ENCODE measurements around the gene A4GNT.
"Not testable (repeated sequence)": the region's sequence is repeated elsewhere in the genome, so short reads cannot be mapped to it uniquely, and the experiment has no call there.

A4GNT gene

DNA sequence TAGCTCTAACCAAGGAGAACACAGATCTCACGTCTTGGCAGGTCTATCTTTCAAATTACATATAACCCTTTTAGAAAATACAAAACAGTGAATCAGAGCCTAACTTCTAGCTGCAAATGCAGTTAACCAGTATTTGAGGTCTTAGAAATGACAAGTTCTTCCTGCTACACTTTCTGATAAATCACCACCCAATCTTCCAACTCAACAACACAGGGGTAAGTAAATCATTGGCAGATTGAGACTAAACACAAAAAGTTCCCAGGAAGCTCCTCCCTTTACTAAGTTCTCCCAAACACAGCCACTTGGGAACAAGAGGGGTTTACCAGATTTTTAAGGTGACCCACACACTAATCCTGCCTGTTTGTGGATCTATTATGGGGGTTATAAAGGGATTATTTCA, at the start of gene A4GNT:
TSS of gene A4GNT (minus strand) at position 152 of the 400 bp plus-strand sequence. CDS start 1,134 bp downstream, outside the sequence.
- DNase-seq (ENCODE audit: low read depth), result no peak

DNA sequence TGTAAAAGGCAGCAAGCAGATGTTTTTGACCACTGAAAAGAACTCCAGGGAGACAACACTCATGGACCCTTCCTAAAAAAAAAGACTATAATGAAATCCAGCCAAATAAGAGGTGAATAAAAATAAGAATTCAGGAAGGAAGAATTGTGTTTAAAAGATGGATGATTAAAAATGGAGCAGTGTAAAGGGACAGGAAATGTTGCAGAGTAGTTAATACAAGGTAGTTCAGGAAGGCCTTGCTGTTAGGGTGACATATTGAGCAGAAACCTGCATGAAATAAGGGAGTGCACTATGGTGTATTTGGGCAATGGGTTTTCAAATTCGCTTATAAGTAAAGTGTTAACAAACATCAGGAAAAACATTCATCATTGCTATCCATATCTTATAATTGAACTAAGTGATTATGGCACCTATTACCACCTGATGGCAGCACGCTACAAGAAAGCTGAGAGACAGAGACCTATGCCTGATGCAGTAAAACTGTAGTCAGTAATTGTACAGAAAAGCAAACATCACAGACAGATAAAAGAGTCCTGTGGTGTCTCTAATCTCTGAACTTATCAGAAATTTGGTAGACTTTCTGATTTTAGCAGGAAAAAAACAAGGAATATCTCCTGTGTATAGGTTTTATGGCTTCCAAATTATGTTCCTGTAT, 48.3 kb upstream of the A4GNT start:
- no peak for DNase-seq (ENCODE audit: low read depth)

DNA sequence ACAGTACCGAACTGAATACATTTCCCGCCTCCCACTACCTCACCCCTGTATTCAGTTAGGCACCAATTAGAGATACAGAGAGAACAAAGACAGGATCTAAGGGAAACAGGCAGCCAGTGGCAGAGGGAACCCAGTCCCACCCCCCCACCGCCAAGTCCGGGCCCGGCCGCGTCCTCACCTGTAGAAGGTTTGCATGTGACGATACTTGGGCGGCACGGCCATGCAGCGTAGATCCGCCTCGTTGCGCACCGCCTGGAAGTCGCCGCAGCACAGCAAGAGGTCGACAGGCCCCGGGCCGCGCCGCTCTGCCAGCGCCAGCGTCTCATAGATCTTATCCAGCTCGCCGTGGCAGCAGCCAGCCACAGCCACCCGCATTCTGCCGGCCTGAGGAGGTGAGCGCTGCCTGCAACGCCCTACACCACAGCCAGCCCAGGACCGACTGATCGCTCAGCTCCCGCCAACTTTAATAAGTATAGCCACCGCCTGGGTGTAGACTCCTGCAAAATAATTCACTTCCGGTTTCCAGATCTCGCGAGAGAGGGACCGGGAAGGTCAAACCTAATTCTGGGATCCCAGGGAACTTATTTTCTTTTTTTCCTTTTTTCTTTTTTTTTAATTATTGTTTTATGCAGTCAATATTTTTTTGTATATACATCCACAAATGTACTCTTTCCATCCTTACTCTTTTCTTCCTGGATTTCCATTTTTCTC, 42.4 kb upstream of the A4GNT start, which contains the start of gene DBR1:
TSS of gene DBR1 (minus strand) at position 501 of the 711 bp plus-strand sequence. CDS start at position 375, 126 bp downstream.
- peak; percentile 65 for DNase-seq (ENCODE audit: low read depth)

DNA sequence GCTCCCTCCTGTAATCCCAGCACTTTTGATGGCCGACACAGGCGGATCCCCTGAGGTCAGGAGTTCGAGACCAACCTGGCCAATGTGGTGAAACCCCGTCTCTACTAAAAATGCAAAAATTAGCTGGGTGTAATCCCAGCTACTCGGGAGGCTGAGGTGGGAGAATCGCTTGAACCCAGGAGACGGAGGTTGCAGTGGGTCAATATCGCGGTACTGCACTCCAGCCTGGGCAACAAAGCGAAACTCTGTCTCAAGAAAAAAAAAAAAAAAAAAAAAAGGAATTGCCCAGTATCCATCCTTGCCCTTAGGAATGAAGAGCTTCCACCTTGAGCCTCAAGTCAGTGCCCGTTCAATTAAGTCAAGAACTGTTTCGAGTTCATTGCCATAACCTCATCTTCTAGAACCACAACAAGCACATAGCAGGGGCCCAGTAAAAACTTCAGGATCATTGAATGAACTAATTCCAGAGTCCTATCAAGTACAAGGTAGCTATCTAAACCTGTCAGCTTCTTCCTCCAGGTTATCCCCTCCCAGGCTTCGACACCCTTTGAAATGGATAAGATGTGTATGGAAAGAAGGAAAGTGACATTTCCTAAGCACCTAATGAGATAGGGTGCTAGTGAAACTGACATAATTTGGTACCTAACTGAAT, 41.7 kb upstream of the A4GNT start:
- no peak for DNase-seq (ENCODE audit: low read depth)

DNA sequence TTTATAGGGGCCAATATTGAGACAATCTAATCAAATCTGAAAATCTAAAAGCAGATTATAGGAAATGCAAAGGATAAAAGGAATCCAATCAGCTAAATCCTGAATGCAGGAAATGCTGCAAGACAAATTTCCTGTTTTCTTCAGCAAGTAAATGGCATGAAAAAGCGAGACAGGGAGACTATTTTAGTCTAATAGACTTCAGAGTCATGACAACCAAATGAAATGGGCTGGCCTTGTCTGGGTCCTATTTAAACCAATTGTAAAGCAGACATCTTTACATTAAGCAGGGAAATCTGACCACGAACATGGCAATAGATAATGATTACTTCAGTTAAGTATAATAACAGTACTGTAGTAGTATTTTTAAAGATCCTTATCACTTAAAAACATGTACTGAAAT, 40.4 kb upstream of the A4GNT start:
- DNase-seq (ENCODE audit: low read depth), result no peak

DNA sequence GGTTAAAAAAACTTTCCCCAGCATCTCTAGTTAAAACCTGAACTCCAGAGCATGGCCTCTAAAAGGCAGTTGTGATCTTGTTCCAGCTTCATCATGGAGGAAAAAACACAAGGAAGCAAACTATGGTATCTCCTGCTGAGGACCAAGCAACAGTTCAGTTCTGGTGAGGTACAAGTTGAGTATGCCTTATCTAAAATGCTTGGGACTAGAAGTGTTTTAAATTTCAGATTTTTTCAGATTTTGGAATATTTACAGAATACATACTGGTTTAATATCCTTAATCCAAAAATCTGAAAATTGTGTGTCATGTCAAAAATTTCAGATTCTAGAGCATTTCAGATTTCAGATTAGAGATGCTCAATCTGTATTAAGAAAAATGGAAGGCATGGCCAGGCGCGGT, 32.9 kb upstream of the A4GNT start:
- DNase-seq (ENCODE audit: low read depth), result no peak

DNA sequence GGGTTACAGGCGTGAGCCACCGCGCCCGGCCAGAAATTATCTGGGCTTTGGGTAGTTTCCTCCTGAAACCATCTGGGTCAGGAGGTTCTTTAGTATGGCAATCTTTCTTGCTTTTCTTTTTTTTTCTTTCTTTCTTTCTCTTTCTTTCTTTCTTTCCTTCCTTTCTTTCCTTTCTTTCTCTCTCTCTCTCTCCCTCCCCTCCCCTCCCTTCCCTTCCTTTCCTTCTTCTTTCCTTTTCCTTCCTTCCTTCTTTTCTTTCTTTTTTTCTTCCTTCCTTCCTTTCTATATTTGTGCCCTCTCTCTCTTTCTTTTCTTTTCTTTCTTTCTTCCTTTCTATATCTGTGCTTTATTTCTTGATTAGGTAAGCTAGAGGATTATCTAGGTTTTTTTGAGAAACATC, 25.6 kb upstream of the A4GNT start:
- no peak for DNase-seq (ENCODE audit: low read depth)

DNA sequence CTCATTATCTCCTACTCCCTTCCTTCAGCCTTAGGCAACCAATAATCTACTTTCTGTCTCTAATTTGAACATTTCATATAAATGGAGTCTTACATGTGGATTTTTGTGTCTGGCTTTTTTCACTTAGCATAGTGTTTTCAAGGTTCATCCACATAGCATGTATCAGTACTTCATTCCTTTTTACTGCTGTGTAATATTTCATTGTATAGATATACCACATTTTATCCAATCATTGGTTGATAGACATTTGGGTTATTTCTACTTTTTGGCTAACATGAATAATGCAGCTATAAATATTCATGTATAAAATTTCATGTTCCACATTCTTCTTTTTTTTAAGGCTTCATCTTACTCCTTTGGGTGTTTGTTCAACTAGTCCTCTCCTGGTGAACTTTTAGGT, 22.3 kb upstream of the A4GNT start:
- DNase-seq (ENCODE audit: low read depth), result no peak

DNA sequence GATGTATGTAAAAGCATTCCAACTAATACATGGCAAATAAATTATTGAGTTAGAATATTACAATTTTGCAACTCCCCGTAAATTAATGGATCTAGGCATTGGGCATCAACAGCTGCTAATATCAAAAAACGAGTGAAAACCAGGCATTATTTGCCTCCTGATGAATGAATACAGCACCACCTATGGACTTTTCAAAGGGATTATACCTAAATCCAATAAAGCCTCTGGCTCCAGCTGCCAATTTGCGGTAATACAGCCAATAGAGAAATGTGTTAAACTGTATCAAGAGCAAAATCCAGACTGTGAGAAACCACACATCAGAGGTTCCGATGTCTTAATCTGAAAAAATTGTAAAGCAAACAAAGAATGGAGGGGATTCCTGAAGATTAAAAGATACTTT, 16.3 kb upstream of the A4GNT start:
- no peak for DNase-seq (ENCODE audit: low read depth)

DNA sequence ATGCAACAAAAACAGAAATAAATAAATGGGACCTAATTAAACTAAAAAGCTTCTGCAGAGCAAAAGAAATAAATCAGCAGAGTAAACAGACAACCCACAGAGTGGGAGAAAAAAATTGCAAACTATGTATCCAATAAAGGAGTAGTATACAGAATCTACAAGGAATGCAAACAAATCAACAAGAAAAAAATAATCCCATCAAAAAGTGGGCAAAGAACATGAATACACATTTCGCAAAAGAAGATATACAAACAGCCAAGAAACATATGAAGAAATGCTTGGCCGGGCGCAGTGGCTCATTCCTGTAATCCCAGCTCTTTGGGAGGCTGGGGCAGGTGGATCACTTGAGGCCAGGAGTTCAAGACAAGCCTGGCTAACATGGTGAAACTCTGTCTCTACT, 10.0 kb upstream of the A4GNT start:
- not testable (repeated sequence) for DNase-seq (ENCODE audit: low read depth)

DNA sequence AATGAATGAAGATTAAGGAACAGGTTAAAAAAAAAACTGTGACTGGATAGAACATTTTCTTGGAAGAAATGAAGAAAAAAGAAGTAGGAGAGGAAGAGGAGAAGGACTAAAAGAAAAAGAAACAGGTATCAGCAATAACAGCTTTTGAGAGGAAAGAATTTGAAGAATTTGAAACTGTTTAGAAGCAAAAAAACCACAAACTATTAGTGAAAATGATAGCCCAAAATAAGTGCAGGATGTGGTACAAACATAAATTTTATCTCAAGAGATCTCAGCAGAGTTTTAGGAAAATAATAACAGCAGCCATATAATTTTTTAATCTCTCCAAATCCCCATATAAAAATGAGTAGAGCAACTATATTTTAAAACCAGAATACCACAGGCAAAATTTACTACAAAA, 8.8 kb upstream of the A4GNT start:
- DNase-seq (ENCODE audit: low read depth), result no peak

DNA sequence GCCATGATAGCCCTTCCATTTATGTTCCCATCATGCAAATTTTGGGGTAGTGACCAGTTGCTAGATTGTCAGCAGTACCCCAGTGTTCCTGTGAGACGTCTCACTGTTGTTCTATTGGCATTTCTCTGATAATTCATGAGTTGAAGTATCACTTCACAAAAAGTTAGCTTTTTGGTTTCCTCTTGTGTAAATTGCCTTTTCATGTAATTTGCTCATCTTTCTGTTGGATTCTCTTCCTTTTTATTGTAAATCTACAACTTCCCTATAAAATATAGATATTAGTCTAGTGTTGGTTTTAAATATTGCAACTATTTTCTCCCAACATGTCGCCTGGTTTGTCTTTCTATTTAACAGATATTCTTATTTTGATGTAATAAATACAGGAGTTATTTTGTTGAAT, 7.5 kb upstream of the A4GNT start:
- DNase-seq (ENCODE audit: low read depth), result no peak

DNA sequence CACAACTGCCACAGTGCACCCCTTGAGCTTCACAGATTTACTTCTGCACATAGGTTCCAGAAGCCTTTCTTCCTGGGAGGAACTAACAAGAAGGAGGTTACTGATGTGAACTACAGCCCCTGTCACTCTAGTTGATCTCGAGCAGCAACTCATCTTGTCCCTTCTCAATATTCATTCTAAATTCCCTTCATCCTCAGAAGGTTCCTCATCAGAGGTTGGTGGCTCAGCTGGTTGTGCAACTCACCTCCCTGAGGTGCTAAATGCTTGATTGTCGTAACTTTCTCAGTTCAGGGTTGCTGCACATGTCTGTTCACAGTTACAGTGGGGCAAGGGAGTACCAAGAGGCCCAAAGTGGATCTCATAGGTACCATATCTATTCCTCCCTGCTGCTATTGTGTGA, 5.7 kb upstream of the A4GNT start:
- DNase-seq (ENCODE audit: low read depth), result no peak

DNA sequence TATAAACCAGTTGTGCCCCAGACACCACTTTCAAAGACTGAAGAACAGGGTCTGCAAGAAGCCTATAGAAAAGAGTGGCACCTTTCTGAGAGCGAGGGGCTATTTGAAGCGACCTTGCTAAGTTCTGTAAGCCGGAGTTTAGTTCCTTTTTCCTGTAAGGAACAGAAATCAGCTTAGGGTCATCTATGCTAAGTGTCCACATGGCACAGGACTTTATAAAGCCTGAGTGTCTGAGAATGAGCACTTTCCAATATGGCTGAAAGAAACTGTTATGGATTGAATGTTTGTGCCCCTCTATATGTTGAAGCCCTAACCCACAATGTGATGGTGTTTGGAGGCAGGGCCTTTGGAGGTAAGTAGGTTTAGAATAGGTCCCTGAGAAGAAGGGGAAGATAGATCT, 4.0 kb upstream of the A4GNT start:
- DNase-seq (ENCODE audit: low read depth), result no peak

DNA sequence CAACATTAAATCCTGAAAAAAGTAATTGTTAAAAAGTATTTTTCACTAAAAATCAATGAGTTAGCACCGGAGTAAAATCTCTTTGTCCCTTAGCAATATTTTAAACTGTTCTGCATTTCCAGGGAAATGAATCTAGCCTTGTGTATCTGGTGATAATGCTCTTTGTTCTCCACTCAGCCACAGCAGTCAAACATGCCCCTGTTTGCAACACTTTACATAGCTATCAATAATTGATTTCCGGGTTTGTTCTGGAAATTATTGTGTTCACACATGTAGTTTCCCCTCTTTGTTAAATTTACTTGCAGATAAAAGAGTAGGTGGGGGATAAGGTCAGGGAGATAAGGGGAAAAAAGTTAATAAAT, 3.6 kb upstream of the A4GNT start:
- DNase-seq (ENCODE audit: low read depth), result no peak

DNA sequence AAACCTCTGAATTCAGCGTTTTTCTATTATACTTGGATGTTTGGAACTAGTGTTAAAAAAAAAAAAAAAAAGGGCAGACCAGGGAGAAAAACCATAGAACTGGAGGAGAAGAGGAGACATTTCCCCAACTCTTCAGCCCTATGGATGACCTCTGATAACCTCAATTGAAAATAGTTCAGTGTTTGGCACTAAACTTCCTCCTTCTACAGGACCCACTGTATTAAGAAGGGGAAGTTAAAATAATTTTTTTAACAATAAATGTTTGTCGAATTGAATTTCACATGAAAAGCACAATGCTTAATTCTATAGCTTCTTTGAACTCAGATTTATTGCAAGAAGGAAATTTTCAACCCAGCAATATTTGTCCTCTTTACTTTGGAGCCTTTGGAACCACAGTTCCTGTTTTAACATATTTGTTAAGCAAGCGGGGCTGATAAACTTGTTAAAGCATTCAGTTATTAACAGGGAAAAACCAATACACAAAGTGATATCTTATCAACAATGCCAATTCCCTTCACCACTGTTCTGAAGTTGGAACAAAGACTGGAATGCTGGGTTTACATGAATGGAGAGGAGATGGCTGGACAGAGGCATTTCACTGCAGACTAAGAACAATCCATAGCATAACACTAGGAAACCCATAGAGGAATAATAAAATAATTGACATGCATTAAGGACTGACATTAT, 3.1 kb upstream of the A4GNT start:
- no peak for DNase-seq (ENCODE audit: low read depth)

DNA sequence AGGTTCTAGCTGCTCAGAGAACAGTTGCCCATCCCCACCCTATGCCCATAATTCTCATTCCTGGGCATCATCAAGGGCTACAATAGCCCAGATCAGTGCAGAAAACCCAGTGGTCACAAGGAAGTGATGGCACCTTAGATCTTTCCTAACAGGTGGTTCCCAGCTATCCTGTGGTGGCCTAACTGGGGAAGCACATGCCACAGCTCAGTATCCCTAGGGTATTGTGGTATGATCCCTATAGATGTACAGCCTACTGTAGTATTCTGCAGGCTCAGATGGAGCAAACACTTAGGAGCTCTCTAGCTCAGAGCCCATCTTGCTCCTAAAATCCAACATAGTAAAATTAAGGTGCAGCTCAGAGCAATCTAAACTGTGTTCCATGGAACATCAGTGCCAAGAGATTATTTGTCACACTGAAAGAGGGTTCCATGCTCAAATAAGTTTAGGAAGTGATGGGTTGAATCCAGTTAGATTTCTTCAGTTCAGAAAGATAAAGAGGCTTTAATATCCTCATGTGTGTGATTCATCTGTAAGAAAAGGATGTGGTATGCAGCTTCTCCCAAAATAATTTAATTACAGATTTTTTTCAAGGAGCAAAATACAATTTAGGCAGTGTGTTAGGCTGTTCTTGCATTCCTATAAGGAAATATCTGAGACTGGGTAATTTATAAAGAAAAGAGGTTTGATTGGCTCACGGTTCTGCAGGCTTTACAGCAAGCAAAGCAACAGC, 4.4 kb downstream of the A4GNT start:
- no peak for DNase-seq (ENCODE audit: low read depth)

DNA sequence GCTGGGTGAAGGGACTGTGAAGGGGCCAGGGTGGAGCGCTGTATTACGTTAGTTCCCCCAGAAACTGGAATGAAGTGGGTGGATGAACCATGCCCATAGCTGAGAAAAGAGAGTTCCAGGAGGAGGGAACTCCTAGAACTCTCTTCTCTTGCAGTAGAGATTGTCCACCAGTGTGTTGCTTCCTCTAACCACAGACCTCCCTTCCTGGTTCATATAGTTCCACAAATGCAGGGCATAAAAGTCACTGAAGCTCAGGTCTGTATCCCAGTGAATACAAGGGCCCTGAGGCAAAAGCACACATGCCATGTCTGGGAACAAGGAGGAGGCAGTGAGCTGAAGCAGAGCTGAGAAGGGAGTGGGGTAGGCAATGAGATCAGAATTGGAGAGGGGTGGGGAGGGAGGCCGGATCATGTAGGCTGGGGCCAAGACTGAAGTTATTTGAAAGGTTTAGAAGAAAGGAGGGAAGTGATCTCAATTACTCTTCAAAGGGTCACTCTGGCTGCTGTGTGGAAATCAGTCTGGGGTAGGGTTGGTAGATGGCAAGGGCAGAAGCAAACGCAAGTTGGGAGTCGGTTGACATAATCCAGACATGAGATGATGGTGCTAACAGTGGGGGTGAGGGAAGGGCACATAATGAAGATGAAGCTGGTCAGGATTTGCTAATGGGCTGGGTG, 6.5 kb downstream of the A4GNT start:
- no peak for DNase-seq (ENCODE audit: low read depth)

DNA sequence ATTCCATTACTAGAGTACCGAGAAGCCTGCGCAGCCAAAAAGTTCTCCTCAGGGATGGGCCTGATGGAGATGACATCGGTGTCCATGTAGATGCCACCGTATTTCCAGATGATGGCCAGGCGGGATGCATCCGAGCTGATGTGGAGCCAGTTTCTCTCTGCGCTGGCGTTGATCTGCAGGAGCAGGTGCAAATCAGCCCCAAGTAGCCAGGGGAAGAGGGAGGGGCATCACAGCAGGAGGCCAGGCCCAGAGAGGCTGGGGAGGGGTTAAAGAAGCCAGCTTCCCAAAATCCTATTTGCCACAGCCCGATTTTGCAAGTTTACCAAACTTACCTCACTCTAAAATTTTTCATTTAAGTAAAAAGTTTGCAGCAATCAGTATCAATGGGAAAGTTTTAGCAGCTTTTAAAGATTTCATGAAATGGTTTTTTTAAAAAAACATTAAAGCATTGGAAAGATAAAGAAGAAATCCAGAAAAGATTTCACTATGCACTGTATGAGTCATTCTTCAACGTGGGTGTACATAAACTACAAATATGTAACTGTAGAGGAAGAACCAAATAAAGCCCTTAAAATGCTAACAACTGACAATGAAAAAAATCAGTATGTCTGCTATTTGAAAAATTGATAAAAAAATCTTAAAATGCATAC, 7.4 kb downstream of the A4GNT start:
- no peak for DNase-seq (ENCODE audit: low read depth)

DNA sequence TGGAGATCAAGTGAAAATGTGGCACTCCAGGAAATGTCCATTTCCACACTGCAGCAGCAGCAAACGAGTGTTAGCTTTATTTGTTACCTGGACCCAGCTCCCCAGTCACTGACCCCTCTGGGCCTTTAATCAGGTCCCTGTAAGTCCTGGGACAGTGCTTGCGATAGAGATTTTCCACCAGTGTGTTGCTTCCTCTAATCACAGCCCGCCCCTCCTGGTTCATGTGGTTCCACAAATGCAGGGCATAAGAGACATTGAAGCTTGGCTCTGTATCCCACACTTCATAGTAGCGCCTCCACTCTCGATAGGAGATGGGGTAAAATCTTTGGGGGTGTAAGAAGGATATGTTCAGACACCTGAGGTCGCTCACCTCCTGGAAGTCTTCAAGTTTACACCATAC, 8.0 kb downstream of the A4GNT start:
- no peak for DNase-seq (ENCODE audit: low read depth)

DNA sequence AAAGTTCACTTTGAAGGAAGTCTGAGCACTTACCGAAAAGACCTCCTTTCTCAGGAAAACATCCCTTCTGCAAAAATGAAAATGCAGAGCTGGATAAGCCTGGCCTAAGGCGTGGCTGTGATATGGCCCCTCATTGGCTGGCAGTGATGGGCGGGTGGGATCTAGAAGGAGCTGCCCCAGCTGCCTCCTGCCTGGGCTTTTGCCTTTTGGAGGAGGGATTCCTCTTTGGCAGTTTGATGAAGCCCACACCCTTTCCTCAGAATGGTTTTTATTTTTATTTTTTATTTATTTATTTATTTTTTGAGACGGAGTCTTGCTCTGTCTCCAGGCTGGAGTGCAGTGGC, 12.8 kb downstream of the A4GNT start:
- DNase-seq (ENCODE audit: low read depth), result no peak
